Urothelium cell line (cell line): ENCODE measurements around the gene AWAT1.
"Not testable (repeated sequence)": the region's sequence is repeated elsewhere in the genome, so short reads cannot be mapped to it uniquely, and the experiment has no call there.

Experiments used
- DNase-seq: peaks from one replicate; pipeline ENCODE4 v3.0.0; 2011; ENCODE audit warnings: low spot score, mixed read lengths
- FAIRE-seq: peaks from 2 replicates; lab custom pipeline; 2011; peaks lifted over from hg19 to GRCh38; lab: Jason Lieb, UNC

The AWAT1 gene

GRCh38 chrX:70234355-70234754 lies at the start of gene AWAT1:
Gene AWAT1 (plus strand): TSS chrX:70234655. CDS start chrX:70234696, 41 bp downstream.
- FAIRE-seq (no peak), DNase-seq (no peak)

GRCh38 chrX:70190225-70190624 lies 44.2 kb upstream of the AWAT1 start:
- DNase-seq: no peak
- no peak for FAIRE-seq

- peak; percentile 65 for DNase-seq
- FAIRE-seq: no peak
Observed at GRCh38 chrX:70196961-70197720, 37.3 kb upstream of the AWAT1 start.

GRCh38 chrX:70201732-70202131 lies 32.7 kb upstream of the AWAT1 start:
- no peak for FAIRE-seq
- no peak for DNase-seq

GRCh38 chrX:70208479-70208878 lies 26.0 kb upstream of the AWAT1 start:
- FAIRE-seq (no peak), DNase-seq (no peak)

GRCh38 chrX:70209570-70209969 lies 24.9 kb upstream of the AWAT1 start:
- DNase-seq, FAIRE-seq: not testable (repeated sequence)

GRCh38 chrX:70219938-70220764 lies 14.3 kb upstream of the AWAT1 start:
- DNase-seq: no peak
- FAIRE-seq: no peak

GRCh38 chrX:70226048-70226447 lies 8.4 kb upstream of the AWAT1 start:
- DNase-seq: no peak
- no peak for FAIRE-seq

GRCh38 chrX:70226687-70227086 lies 7.8 kb upstream of the AWAT1 start:
- no peak for DNase-seq
- FAIRE-seq: no peak

- DNase-seq (no peak), FAIRE-seq (no peak)
Observed at GRCh38 chrX:70231666-70232065, 2.8 kb upstream of the AWAT1 start.

- no peak for FAIRE-seq
- no peak for DNase-seq
Observed at GRCh38 chrX:70240751-70241150, 6.3 kb downstream of the AWAT1 start.

GRCh38 chrX:70241501-70241900 lies 7.0 kb downstream of the AWAT1 start:
- DNase-seq: no peak
- no peak for FAIRE-seq

GRCh38 chrX:70243601-70244000 lies 9.1 kb downstream of the AWAT1 start:
- DNase-seq, FAIRE-seq: not testable (repeated sequence)

- DNase-seq (no peak), FAIRE-seq (no peak)
Observed at GRCh38 chrX:70244881-70245280, 10.4 kb downstream of the AWAT1 start.

- FAIRE-seq (no peak), DNase-seq (no peak)
Observed at GRCh38 chrX:70247252-70247651, 12.8 kb downstream of the AWAT1 start.

- FAIRE-seq (no peak), DNase-seq (no peak)
Observed at GRCh38 chrX:70252491-70252890, 18.0 kb downstream of the AWAT1 start.

- FAIRE-seq (no peak), DNase-seq (peak; percentile 36)
Observed at GRCh38 chrX:70253377-70254062, 19.1 kb downstream of the AWAT1 start.

- DNase-seq: peak; percentile 30
- no peak for FAIRE-seq
Observed at GRCh38 chrX:70254063-70254400, 19.6 kb downstream of the AWAT1 start.

- no peak for DNase-seq
- no peak for FAIRE-seq
Observed at GRCh38 chrX:70254909-70255308, 20.5 kb downstream of the AWAT1 start.

- DNase-seq (no peak), FAIRE-seq (no peak)
Observed at GRCh38 chrX:70255452-70255851, 21.0 kb downstream of the AWAT1 start.

GRCh38 chrX:70257423-70258288 lies 23.2 kb downstream of the AWAT1 start:
- FAIRE-seq (no peak), DNase-seq (no peak)
